GM20000 (cell line): ENCODE results near the gene TSPYL1.
"Not testable (repeated sequence)": the region's sequence is repeated elsewhere in the genome, so short reads cannot be mapped to it uniquely, and the experiment has no call there.

Experiments used
- DNase-seq: peaks from one replicate; pipeline ENCODE4 v3.0.0; 2012; ENCODE audit warnings: low spot score
- CTCF ChIP-seq: IDR thresholded peaks from 2 replicates; pipeline ENCODE4 v1.5.1; 2012; ENCODE audit warnings: mild to moderate bottlenecking, control low read depth; ENCODE audit errors: extremely low read depth, missing control alignments

The TSPYL1 gene

DNA sequence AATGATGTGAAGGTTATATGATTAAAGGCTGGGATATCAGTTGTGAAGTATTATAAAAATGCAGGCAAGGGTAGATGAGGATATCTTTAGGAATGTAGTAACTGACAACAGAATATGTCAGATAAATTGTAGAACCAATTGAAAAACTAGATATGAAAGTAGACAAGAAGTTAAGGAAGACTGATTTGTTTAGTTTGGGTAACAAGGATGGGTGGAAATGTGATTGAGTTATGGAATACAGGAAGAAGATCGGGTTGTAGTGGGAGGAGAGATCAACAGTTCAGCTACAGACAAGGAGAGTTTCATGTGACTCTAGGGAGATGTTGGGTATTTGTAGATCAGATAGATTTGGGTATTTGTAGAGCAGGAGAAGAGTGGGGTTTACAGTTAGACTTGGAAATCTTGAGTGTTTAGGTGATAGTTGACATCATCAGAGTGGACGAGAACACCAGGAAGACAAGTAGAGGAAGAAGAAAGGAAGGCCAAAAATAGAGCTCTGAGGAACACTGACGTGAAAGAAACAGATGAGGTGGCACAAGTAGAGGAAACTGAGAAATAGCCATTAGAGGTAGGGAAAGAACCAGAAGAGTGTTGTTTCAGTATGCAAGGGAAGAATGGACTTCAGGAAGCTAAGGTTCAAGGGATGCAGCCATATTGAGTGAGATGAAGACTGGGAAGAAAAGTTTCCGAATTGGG, 12.1 kb upstream of the TSPYL1 start:
- TF ChIP-seq CTCF, result no peak
- DNase-seq, result no peak

- DNase-seq, result no peak
- no peak for TF ChIP-seq CTCF
Measured at GRCh38 chr6:116290799-116291198, 11.1 kb upstream of the TSPYL1 start.

- no peak for TF ChIP-seq CTCF
- no peak for DNase-seq
Measured at GRCh38 chr6:116289876-116290275, 10.1 kb upstream of the TSPYL1 start.

- peak; percentile 68 for TF ChIP-seq CTCF
- peak; percentile 13 for DNase-seq
Measured at GRCh38 chr6:116287689-116288282, 8.1 kb upstream of the TSPYL1 start.

DNA sequence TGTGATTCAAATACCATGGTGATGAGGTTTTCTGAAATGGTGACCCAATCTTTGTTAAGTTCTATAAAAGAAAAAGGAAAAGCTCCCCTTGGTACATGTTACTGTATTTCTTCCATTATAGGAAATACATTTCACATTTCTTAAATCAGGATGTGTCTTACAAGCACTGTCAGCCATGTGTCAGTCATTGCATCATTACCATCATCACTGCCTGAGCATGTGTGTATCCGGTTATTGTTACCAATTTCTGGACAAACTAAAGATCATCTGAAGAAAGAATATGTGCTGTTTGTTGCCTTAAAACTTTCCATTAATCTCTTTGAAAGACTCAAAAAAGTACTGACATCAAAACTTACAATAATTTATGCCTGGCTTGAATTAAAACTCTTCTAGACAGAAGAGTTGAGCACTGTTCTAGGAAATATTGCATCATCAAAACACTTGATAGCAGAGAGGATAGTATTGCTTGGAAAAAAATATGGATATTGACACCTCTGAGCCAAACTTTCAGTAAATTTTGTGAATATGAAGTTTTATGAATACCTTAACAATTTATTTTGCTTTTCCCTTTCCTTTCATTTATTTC, 7.1 kb upstream of the TSPYL1 start:
- TF ChIP-seq CTCF, result no peak
- DNase-seq, result no peak

- not testable (repeated sequence) for DNase-seq
Measured at GRCh38 chr6:116284984-116285383, 5.3 kb upstream of the TSPYL1 start.

- no peak for TF ChIP-seq CTCF
- no peak for DNase-seq
Measured at GRCh38 chr6:116283191-116283590, 3.5 kb upstream of the TSPYL1 start.

DNA sequence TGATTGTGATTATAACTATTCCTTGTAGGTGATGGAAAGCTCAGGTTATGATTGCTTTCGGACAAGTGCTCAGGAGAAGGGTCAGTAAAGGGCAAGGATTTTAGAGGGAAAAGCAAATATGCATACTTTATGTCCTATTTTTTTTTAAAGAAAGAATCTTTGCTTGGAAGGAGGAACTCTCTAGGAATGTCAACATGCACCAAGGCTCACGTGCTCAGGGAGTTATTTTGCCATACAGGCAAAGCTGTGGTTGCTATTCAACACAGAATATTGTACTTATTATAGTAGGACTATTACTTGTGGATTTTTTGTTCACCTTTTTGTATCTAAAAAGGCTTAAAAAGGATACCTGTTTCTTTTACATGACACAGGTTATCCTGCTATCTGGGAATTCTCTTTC, 3.0 kb upstream of the TSPYL1 start:
- no peak for TF ChIP-seq CTCF
- DNase-seq, result no peak
